GM19438 (cell line): ENCODE data around the gene ABHD14A.

Experiments
- ATAC-seq: cut with Tn5 transposase; IDR thresholded peaks from one replicate; pipeline ENCODE4 v1.9.1; 2021; ENCODE audit warnings: low read depth; ENCODE audit not compliant: unreplicated experiment

ABHD14A gene

GRCh38 chr3:51968883-51969678 is 5.8 kb upstream of the ABHD14A start:
- ATAC-seq, result no peak

- no peak for ATAC-seq
Observed at GRCh38 chr3:51969841-51970240, 5.0 kb upstream of the ABHD14A start.

- ATAC-seq, result no peak
Observed at GRCh38 chr3:51970606-51971300, 4.1 kb upstream of the ABHD14A start.

DNA sequence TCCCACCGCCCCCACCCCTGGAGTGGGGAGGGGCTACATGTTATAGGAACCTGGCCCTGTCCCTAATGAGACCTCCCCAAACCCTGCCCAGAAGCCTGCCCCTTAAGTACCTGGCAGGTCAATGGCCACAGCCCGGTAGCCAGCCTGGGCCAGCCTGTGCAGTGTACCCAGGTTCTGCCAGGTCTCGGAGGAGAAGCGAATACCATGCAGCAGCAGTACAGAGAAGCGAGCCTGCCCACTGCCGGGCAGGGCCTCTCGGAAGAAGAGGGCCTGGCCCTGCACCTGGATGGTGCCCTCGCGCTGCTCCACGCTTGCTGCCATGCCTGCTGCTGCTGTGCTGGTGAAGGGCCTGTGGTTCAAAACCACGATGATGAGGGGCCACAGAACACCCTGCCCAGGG is 3.5 kb upstream of the ABHD14A start:
- ATAC-seq, result no peak

DNA sequence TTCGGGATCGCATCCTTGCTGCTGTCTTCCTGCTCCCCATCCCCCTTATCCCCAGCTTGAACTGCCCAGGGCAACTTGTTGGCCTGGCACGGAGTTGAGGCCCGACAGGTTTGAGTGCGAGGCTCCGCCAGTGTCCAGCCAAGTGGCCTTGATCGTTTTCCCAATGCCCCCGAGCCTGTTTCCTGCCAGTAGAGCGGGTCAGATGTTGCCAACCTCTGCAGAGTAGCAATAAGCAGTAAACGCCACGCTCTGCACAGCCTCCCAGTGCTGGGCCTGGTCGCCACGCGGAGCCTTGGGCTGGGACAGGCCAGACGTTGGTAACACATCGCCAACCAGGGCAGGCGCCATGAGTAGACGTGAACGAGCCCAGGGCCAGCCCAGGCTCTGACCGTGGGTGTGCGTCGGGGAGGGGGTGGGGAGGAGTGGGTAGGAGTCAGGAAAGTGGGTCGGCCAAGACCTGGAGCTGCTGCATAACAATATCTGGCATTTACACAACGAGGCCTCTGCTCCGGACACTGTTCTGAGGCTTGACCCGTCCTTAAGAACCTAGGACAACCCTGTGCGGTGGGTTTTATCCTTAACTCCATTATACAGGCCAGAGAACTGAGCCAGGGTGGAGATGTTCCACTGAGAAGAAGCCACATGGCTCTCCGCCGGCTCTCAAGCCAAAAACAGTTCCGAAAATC is 444 bp upstream of the ABHD14A start:
- no peak for ATAC-seq

DNA sequence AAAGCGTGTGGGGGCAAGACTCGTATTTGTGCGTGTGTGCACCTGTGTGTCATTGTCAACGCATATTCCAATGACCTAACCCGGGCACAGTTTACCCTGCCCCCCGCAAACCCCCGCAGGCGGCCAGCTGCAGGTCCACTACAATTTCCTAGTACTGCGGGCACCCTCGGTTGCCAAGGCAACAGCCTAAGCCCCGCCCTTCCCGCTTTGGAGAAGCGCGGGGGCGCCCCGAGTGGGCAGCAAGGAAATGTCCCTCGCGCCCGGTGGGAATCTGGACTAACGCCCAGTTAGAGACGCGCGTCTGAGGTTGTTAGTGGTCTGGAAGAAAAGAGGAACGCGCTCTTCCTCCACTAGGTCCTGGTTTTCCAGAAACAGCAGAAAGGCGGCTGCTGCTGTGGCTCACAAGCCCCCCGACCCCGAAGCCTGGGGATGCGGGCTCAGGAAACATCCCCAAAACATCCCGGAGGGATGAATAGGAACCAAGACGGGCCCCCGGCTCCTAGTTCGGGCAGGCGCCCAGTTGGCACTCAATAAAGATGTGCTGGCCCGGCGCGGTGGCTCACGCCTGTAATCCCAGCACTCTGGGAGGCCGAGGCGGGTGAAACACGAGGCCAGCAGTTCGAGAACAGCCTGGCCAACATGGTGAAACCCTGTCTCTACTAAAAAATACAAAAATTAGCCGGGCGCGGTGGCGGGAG is 1.1 kb downstream of the ABHD14A start:
- ATAC-seq, result no peak

DNA sequence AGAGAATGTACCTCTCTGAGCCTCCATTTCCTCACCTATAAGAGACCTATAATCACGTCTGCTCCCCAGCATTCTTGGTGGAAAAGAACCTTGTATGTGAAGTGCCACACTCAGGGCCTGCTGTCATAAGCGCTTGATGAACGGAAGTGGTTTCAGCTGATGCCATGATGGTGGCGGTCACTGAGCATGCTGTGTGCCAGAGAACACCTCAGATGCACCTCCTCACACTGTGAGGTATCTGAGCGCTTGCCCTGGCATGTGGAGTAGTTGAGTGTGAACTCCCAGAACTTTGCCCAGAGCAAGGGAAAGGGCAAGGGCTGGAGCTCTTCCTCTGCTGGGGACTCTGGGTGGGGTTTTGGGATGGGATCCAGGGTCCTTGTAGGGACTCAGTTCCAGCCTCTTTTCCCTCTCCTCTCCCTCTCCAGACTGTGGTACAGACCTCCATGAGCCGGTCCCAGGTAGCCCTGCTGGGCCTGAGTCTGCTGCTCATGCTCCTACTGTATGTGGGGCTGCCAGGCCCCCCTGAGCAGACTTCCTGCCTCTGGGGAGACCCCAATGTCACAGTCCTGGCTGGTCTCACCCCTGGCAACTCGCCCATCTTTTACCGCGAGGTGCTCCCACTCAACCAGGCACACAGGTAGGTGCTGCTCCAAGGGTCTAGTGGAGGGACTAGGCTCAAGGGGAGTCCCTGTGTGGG is 2.7 kb downstream of the ABHD14A start:
- ATAC-seq, result no peak

DNA sequence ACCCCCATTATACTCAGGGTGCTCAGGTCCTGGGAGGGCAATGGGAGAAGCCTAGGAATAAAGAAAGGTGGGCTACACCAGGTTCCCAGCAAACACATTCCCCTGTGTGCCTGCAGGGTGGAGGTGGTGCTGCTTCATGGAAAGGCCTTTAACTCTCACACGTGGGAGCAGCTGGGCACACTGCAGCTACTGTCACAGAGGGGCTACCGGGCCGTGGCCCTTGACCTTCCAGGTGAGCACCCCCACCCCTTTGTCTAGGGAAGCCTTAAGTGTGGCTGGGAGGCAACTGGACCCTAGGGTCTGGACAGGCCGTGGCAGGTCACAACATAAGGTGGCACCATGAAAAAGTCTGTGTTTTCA is 3.3 kb downstream of the ABHD14A start:
- no peak for ATAC-seq

GRCh38 chr3:51980253-51980652 is 5.4 kb downstream of the ABHD14A start:
- ATAC-seq, result no peak

GRCh38 chr3:51982352-51982837 is 7.5 kb downstream of the ABHD14A start:
- peak; percentile 52 for ATAC-seq

DNA sequence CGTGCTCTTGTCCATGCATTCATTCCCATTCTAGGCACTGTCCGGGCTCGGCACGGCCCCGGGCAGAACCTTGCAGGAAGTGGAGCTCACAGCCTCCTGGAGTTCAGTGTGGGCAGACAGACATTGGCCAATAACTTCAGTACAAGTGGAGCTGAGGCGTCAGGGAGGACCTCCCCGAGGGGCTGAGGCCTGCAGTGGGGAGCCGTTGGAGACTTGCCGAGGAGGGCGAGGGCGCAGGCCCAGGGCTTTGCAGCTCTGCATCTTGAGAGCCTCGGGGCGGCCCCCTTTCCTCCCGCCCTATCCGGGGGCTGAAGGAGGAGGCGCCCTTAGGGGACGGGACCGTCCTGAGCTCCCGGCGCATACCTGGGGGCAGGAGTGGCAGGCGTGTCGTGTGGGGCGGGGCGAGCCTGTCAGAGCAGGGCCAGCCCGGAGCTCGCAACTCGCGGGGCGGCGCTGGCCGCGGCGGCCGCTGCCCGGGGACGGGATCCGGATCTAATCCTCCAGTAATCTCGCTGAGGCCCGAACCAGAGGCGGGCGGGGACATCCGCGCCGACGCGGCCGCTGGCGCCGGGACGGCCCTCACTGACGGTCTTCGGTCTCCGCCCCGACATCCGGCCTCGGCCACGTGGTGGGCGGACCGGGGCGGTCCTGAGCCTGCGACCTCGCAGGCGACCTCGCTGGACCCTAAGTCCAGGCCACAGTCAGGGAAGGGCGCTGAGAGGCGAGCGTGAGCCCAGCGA is 8.1 kb downstream of the ABHD14A start, which contains the start of gene ACY1:
Gene ACY1, plus strand, starts transcription at position 698 of the 740 bp plus-strand sequence. CDS start 530 bp downstream, outside the sequence.
- peak; percentile 73 for ATAC-seq

DNA sequence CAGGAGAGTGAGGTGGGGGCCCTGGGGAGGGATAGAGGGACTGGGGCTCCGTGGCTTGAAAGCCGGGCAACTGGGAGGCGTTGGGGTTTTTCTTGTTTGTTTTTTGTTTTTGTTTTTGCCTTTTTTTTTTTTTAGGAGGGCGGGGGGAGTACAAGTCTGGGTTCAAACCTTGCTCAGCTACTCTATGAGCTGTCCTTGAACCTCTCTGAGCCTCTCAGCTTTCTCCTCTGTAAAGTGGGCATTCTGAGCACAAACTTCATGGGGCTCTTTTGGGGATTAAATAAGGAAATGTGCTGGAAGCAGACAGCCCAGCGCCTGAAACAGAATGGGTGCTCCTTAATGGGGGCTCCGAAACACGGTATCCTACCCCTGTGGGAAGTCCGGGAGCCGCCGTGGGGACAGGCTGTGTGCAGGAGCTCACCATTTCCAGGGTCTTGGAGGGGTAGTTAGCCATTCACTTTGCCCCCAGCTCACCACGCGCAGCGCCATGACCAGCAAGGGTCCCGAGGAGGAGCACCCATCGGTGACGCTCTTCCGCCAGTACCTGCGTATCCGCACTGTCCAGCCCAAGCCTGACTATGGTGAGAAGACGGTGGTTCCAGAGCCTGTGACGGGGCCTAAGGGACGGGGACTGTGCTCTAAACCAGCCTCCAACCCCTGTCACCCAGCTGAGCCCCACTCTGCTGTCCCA is 8.9 kb downstream of the ABHD14A start:
- ATAC-seq, result no peak

DNA sequence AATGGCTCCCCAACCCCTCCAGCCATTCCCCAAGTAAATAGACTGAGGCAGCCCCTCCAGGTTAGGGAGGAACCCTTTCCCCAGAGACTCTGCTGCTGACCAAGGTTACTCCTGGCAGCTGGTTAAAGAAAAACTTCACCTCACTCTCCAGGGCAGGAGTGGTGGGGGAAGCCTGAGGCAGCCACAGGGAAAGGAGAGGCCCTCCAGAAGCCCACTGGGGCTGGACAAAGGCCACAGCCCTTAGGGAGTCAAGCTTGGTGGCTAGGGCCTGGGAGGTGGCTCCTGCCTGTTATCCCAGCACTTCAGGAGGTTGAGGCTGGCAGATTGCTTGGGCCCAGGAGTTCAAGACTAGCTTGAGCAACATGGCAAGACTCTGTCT is 9.4 kb downstream of the ABHD14A start:
- ATAC-seq, result no peak

DNA sequence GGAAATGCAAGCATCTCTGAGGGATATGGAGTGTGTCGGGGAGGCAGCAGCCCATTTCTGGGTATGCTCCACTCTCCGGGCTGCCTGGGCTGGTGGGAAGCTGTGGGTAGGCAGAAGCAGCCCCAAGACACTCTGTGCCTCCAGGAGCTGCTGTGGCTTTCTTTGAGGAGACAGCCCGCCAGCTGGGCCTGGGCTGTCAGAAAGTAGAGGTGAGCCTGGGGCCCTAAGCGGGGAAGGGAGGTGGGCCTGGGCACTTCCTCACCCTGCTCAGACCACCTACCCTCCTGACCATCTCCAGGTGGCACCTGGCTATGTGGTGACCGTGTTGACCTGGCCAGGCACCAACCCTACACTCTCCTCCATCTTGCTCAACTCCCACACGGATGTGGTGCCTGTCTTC is 10.2 kb downstream of the ABHD14A start:
- no peak for ATAC-seq

GRCh38 chr3:51986010-51986947 is 11.4 kb downstream of the ABHD14A start:
- no peak for ATAC-seq

DNA sequence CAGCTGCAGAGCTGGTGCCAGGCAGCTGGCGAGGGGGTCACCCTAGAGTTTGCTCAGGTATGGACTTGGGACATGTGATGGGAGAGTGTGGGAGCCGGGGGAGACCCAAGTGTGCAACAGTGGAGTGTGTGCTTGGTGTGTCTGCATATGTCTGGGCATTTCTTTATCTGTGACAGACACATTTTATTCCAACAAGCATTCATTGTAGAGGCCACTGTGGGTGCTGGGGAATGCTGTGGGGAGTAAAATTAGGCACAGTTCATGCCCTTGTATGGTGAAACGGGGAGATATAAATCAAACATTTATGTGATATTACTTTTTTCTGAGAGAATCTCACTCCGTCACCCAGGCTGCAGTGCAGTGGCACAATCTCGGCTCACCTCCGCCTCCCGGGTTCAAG is 12.7 kb downstream of the ABHD14A start:
- no peak for ATAC-seq

GRCh38 chr3:51988286-51989146 is 13.7 kb downstream of the ABHD14A start:
- ATAC-seq, result no peak
